SK-N-SH (cell line): ENCODE measurements around the gene EIPR1. TPM values are rescaled to one million over a fixed set of nuclear protein-coding genes. Genes with fewer than 3 reads are reported as not detected.

Experiments used
- CTCF ChIA-PET: fragments of 300-600, 350-600 bp; formaldehyde crosslinking; extraction: SDS; loops from one replicate; lab custom pipeline; 2021; lab: Yijun Ruan, JAX
- POLR2A ChIA-PET: fragments of 350-600 bp; sonication (Branson Sonifier 250); formaldehyde crosslinking; extraction: SDS; loops from one replicate; lab custom pipeline; 2020; ENCODE audit warnings: antibody characterized with exemption, inconsistent platforms; lab: Yijun Ruan, JAX
- DNase-seq: peaks from one replicate; pipeline ENCODE4 v3.0.0; 2012
- H2AFZ ChIP-seq: fragments of 200-600 bp; sonication (generic); 2 replicates; pipeline ENCODE4 v1.8.1; 2016; ENCODE audit warnings: antibody characterized with exemption, mild to moderate bottlenecking, low read depth
- H3F3A ChIP-seq: fragments of 200-600 bp; sonication (generic); replicated peaks from 2 replicates; pipeline ENCODE3; 2016; ENCODE audit warnings: antibody characterized with exemption, mild to moderate bottlenecking; ENCODE audit not compliant: insufficient read depth
- H3K27ac ChIP-seq, 2 experiments: fragments of 200-500 bp in 1 of 2; fragments of 200-600 bp in 1 of 2; sonication (Bioruptor generic) in 1 of 2; sonication (generic), shearing (Covaris generic) in 1 of 2; 2 replicates each; pipeline versions ENCODE4 v1.5.1 to v1.6.1; 2014 to 2016; ENCODE audit warnings: low read depth in 2 of 2, inconsistent platforms in 1 of 2, low read length in 1 of 2, mild to moderate bottlenecking in 1 of 2, mixed read lengths in 1 of 2
- H3K27me3 ChIP-seq: fragments of 200-600 bp; sonication (generic), shearing (Covaris generic); 2 replicates; pipeline ENCODE4 v1.6.1; 2016; ENCODE audit warnings: mixed run types; ENCODE audit not compliant: insufficient read depth
- H3K36me3 ChIP-seq, 2 experiments: fragments of 200-500 bp in 1 of 2; fragments of 200-600 bp in 1 of 2; sonication (Bioruptor generic) in 1 of 2; sonication (generic) in 1 of 2; replicated peaks in 1 of 2; 2 replicates each; pipeline versions ENCODE3 to v1.5.1; 2014 to 2016; ENCODE audit warnings: low read length in 1 of 2, mild to moderate bottlenecking in 1 of 2; ENCODE audit not compliant: insufficient read depth in 2 of 2, control insufficient read depth in 1 of 2
- H3K4me1 ChIP-seq, 2 experiments: fragments of 200-500 bp in 1 of 2; fragments of 200-600 bp in 1 of 2; sonication (Bioruptor generic) in 1 of 2; sonication (generic), shearing (Covaris generic) in 1 of 2; 2 replicates each; pipeline versions ENCODE4 v1.5.1 to v1.6.1; 2014 to 2016; ENCODE audit warnings: low read depth in 1 of 2, low read length in 1 of 2, mixed run types in 1 of 2; ENCODE audit not compliant: insufficient read depth in 2 of 2, control insufficient read depth in 1 of 2
- H3K4me2 ChIP-seq: fragments of 200-600 bp; sonication (generic), shearing (Covaris generic); 2 replicates; pipeline ENCODE4 v1.6.1; 2017; ENCODE audit warnings: mixed run types
- H3K4me3 ChIP-seq, 2 experiments: fragments of 200-500 bp in 1 of 2; fragments of 200-600 bp in 1 of 2; sonication (Bioruptor generic) in 1 of 2; sonication (generic), shearing (Covaris generic) in 1 of 2; 2 replicates each; pipeline versions ENCODE4 v1.5.1 to v1.8.1; 2014 to 2016; ENCODE audit warnings: low read depth in 2 of 2, inconsistent platforms in 1 of 2, low read length in 1 of 2, mild to moderate bottlenecking in 1 of 2, mixed read lengths in 1 of 2, moderate library complexity in 1 of 2
- H3K79me2 ChIP-seq: fragments of 200-600 bp; sonication (generic); 2 replicates; pipeline ENCODE4 v1.8.1; 2017; ENCODE audit warnings: mild to moderate bottlenecking; ENCODE audit not compliant: insufficient read depth
- H3K9ac ChIP-seq: fragments of 200-600 bp; sonication (generic); 2 replicates; pipeline ENCODE4 v1.6.1; 2017; ENCODE audit warnings: mixed run types
- H3K9me2 ChIP-seq: fragments of 200-600 bp; sonication (generic); 2 replicates; pipeline ENCODE4 v1.6.1; 2017; ENCODE audit warnings: mixed run types
- H3K9me3 ChIP-seq: fragments of 200-600 bp; sonication (generic); 2 replicates; pipeline ENCODE4 v1.6.1; 2017; ENCODE audit warnings: mixed run types, mild to moderate bottlenecking, moderate library complexity
- H4K20me1 ChIP-seq: fragments of 200-600 bp; sonication (generic); 2 replicates; pipeline ENCODE4 v1.6.1; 2017; ENCODE audit warnings: mild to moderate bottlenecking, mixed run types; ENCODE audit not compliant: insufficient read depth
- FOXJ3 ChIP-seq: sonication (generic); formaldehyde crosslinking; IDR thresholded peaks from 2 replicates; pipeline ENCODE4 v1.5.1; 2020; ENCODE audit warnings: mild to moderate bottlenecking, missing genetic modification reagents
- FOXM1 ChIP-seq: IDR thresholded peaks from 2 replicates; pipeline ENCODE4 v1.4.0; 2012; ENCODE audit warnings: low read depth, mild to moderate bottlenecking
- GABPA ChIP-seq: IDR thresholded peaks from 2 replicates; pipeline ENCODE4 v1.4.0; 2012; ENCODE audit warnings: low read depth, mild to moderate bottlenecking
- MAX ChIP-seq: IDR thresholded peaks from 2 replicates; pipeline ENCODE4 v1.4.0; 2012; ENCODE audit warnings: low read depth
- NFIC ChIP-seq: IDR thresholded peaks from 2 replicates; pipeline ENCODE4 v1.4.0; 2012; ENCODE audit warnings: borderline replicate concordance
- RAD21 ChIP-seq: IDR thresholded peaks from 2 replicates; pipeline ENCODE4 v1.6.1; 2012; ENCODE audit warnings: mild to moderate bottlenecking, low read length
- REST ChIP-seq: IDR thresholded peaks from 2 replicates; pipeline ENCODE4 v1.6.1; 2012; ENCODE audit warnings: mild to moderate bottlenecking, low read depth, low read length, moderate library complexity
- RXRA ChIP-seq: IDR thresholded peaks from 2 replicates; pipeline ENCODE4 v1.4.0; 2012; ENCODE audit warnings: low read depth, mild to moderate bottlenecking, borderline replicate concordance
- TEAD4 ChIP-seq: IDR thresholded peaks from 2 replicates; pipeline ENCODE4 v1.4.0; 2012; ENCODE audit warnings: mild to moderate bottlenecking, borderline replicate concordance; ENCODE audit not compliant: insufficient read depth
- USF1 ChIP-seq: IDR thresholded peaks from 2 replicates; pipeline ENCODE4 v1.4.0; 2012; ENCODE audit warnings: low read depth, borderline replicate concordance
- YY1 ChIP-seq: IDR thresholded peaks from 2 replicates; pipeline ENCODE4 v1.4.0; 2012; ENCODE audit warnings: low read depth, mild to moderate bottlenecking
- WGBS: methylation state at CpG from one replicate; pipeline ENCODE4 v1.1.6; 2017; ENCODE audit warnings: low lambda C conversion rate; 5-methylcytosine and 5-hydroxymethylcytosine counted together
- polyA plus RNA-seq, 3 experiments: library from polyadenylated mRNA; depleted of rRNA; stranded (reverse); fragments of >200 nt; gene quantifications; 2 replicates each; pipeline ENCODE4 v1.2.3, GENCODE V29; 2012
- TF ChIP-seq, protein P1 (sequence below): IDR thresholded peaks from 2 replicates; pipeline ENCODE4 v1.4.0; 2012; ENCODE audit warnings: low read depth, borderline replicate concordance

EIPR1 gene
- polyA plus RNA-seq, 1 of the 3 experiments (the other 2 are of a cell fraction), result 85.9 TPM

GRCh38 chr2:3325458-3326181 lies 52.0 kb downstream of the EIPR1 start:
- TF ChIP-seq RAD21 (no peak), MAX (no peak), REST (no peak), USF1 (no peak), YY1 (no peak), RXRA (no peak), FOXM1 (no peak), TEAD4 (no peak)
- Histone ChIP-seq H3K4me2 (no peak overlapping the region), H3K27ac (no peak overlapping the region), H3K9me3 (no peaks in the 10 kb centered on the region), H3F3A (no peaks in the 10 kb centered on the region), H3K36me3 (peaks cover 7 to 32% of the 10 kb centered on the region in 2 experiments), H3K9me2 (no peaks in the 10 kb centered on the region), H2AFZ (no peak overlapping the region), H3K79me2 (no peaks in the 10 kb centered on the region), H4K20me1 (peaks cover 3% of the 10 kb centered on the region; the same call in 1 of the 2 replicates), H3K4me1 (peaks cover 0 to 3% of the 10 kb centered on the region in 2 experiments; a peak in 1 of 4 replicates), H3K9ac (no peak overlapping the region), H3K4me3 (no peak overlapping the region), H3K27me3 (no peaks in the 10 kb centered on the region)
- CTCF ChIA-PET, result interaction anchor here (0.8 kb wide), 1 partner anchor 407 kb away, joined by 3 read pairs; no protein-coding TSS in a partner anchor
- WGBS, result 96% methylated on average over 11 of the region's 11 CpGs
- peak; percentile 49 for DNase-seq
- POLR2A ChIA-PET, result no interaction called here

DNA sequence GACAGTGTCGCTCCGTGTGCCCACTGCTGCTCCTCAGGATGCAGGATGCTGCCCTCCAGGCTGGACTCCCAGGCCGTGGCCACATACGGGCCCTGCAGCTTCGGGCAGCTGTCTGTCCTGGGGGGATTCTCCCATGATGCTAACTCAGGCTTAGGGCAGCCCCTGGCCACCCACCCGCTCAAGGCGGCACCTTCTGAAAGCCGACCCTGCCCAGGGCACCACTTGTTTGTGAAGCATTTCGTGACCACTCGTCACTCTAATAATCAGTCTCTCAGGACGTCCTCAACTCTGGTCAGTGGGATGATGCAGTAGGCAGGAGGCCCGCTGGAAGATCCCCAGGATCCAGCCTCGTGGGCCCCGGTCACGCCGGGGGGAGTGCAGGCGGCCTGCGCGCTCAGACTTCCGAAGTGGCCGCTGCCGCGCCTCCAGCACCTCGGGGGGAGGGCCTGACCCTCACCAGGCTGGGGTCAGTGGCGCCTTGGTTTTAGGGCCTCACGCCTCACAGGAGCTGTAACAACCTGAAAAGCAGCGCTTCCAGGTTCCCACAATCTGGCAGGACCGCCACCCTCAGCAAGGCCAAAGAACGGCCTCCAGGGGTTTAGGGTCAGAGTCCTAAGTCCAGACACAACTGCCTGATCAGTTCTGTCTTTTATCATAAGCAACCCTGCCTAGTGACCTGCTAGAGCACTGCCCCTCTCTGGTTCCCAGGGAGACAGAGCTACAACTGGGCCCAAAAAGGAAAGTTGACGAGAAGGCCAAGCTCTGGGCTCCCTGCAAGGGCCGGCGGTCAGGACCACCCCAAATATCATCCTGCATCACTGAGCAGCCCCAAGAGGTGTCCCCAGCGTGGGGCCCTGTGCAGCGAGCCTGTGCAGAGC lies 53.0 kb downstream of the EIPR1 start:
- H4K20me1 ChIP-seq, result peaks cover 3% of the 10 kb centered on the region; the same call in 1 of the 2 replicates
- no peaks in the 10 kb centered on the region for H3K27me3 ChIP-seq
- no peak overlapping the region for H3K27ac ChIP-seq
- H3F3A ChIP-seq, result no peaks in the 10 kb centered on the region
- no peaks in the 10 kb centered on the region for H3K79me2 ChIP-seq
- no peak overlapping the region for H3K9ac ChIP-seq
- H2AFZ ChIP-seq, result no peak overlapping the region
- H3K4me2 ChIP-seq, result no peak overlapping the region
- no peak overlapping the region for H3K4me3 ChIP-seq
- DNase-seq, result peak; percentile 52
- ChIA-PET POLR2A (no interaction called here), CTCF (interaction anchor here (0.8 kb wide), 1 partner anchor 406 kb away, joined by 3 read pairs; no protein-coding TSS in a partner anchor)
- H3K9me3 ChIP-seq, result no peaks in the 10 kb centered on the region
- H3K4me1 ChIP-seq, result peaks cover 0 to 3% of the 10 kb centered on the region in 2 experiments; a peak in 1 of 4 replicates
- H3K36me3 ChIP-seq, result peaks cover 0 to 25% of the 10 kb centered on the region in 2 experiments
- 100% methylated on average over 25 of the region's 34 CpGs for WGBS
- H3K9me2 ChIP-seq, result no peaks in the 10 kb centered on the region
- TF ChIP-seq FOXJ3 (no peak), REST (no peak), NFIC (no peak), GABPA (no peak), RAD21 (no peak), TEAD4 (no peak), FOXM1 (no peak)
- TF ChIP-seq, protein P1, sequence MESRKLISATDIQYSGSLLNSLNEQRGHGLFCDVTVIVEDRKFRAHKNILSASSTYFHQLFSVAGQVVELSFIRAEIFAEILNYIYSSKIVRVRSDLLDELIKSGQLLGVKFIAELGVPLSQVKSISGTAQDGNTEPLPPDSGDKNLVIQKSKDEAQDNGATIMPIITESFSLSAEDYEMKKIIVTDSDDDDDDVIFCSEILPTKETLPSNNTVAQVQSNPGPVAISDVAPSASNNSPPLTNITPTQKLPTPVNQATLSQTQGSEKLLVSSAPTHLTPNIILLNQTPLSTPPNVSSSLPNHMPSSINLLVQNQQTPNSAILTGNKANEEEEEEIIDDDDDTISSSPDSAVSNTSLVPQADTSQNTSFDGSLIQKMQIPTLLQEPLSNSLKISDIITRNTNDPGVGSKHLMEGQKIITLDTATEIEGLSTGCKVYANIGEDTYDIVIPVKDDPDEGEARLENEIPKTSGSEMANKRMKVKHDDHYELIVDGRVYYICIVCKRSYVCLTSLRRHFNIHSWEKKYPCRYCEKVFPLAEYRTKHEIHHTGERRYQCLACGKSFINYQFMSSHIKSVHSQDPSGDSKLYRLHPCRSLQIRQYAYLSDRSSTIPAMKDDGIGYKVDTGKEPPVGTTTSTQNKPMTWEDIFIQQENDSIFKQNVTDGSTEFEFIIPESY, result no peak
